HG03342 (cell line): Measurements from ENCODE around the gene SLC10A7.

Experiments
- ATAC-seq: cut with Tn5 transposase; IDR thresholded peaks from one replicate; pipeline ENCODE4 v1.9.1; 2021; ENCODE audit warnings: mild to moderate bottlenecking, moderate library complexity; ENCODE audit not compliant: unreplicated experiment

Gene SLC10A7

DNA sequence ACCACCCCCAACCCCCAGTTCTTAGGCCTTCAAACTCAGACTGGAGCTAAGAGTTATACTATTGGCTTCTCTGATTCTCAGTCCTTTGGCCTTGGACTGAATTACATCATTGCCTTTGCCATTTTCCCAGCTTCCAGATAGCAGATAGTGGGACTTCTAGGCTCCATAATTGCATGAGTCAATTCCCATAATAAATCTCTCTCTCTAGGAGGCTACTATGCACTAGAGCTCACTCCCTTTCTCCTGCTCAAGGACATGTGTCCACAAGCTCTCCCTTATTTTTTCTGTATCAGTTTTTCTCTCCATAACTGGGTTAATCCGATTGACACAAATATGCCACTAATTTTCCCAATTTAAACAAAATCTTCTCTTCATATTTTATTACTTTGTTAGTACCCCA lies 204.0 kb downstream of the SLC10A7 start:
- no peak for ATAC-seq

DNA sequence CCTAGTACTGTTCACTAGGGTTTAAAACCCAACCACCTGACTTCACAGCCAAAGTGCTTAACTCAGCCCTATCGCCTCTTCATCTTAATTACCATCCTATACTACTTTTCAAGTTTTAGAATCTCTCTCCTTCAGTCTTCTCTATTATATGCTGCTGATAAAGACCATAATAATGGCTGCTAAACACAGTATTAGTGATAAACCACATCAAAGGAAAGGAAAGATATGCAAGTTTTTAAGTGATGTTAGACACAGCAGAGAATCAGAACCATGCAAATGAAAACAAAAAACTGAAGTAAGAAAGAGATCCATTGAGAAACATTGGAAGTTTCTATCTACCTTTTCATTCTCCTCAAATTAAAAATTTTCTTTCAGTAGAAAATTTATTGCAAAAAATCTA lies 206.6 kb downstream of the SLC10A7 start:
- no peak for ATAC-seq

DNA sequence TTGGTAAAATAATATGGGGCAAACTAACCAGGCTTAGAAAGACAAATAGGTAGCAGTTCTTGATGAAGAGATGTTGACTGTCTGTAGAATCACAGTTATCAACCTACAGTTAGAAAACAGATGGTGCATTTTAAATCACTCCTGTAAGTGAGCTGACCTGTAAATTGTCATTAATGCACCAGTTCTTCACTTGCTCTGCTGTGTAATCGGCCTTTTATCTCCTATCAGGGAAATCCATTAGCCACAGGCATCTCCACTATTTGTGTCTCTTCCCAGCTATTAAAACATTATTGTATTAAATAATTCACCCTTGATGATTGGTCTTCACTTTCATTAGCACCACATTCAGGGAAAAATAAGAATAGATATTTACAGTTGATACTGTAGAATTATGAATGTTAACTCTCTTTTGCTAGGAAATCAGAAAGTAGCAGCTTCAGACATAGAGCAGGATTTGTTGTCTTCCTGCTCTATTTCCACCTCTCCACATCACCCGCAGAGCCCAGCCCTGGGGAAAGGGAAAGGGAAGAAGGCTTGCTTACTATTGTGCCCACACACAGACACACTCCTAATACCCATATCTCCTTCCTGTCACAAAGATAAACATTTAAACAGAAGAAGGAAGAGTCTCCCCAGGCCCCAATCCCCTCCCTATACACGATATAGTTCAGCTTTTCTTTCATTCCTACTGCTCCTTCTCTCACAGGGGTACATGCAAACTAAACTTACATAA lies 210.3 kb downstream of the SLC10A7 start:
- ATAC-seq, result no peak

DNA sequence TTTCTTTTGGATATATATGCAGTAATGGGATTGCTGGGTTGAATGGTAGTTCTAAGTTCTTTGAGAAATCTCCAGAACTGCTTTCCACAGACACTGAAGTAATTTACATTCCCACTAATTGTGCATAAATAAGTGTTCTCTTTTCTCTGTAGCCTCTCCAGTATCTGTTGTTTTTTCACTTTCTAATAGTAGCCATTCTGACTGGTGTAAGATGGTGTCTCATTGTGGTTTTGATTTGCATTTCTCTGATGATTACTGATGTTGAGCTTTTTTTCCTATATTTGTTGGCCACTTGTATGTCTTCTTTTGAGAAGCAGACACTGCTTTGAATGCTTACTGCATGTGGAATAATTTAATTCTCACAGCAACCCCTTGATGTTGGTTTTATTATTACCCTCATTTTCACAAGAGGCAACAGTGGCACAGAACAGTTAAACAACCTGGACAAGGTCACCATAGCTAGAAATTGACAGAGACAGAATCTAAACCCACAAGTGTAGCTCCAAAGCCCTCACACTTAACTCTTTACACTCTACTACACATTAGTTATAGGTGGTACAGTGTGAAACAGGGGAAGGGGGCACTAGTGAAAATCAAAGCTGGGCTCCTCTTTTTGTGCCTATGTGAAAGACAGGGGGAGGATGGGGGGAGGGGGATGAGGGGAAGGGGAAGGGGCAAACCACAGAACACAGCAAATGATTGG lies 211.3 kb downstream of the SLC10A7 start:
- peak; percentile 88 for ATAC-seq

DNA sequence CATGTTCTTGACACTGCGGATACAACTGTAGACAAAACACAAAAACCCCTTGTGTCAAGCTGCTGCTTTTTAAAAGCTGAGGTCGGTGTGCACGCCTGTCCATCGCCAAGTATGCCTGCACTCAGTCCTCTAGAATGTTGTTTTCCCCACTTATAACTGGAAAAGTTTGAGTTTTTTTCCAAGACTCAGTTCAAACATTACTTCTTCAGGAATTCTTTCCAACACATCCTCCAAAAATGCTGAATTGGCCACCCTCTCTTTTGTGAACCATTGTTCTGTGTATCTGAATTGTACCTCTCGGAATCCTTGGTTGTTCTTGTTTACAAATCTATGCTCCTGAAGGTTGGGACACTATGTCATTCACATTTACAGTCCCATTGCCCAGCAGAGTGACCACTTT lies 212.8 kb downstream of the SLC10A7 start:
- no peak for ATAC-seq

DNA sequence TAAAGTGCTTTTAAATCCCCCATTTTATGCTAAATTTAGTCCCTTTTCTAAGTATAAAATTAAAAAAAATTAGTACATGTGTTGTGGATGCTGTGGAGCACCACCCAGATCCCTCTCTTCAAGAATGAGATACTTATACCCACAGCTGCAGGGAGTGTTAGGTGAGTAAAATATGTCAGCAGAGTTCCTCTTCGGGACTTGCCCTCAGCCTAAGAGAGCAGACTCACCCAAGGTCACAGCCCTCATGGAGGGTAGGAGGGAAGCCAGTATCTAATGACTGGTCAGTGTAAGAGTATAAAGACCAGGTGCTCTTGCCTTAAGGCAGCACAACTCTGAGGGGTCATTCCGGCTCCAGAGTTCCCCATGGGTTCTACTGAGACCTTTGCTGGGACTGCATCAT lies 218.9 kb downstream of the SLC10A7 start:
- ATAC-seq, result no peak

DNA sequence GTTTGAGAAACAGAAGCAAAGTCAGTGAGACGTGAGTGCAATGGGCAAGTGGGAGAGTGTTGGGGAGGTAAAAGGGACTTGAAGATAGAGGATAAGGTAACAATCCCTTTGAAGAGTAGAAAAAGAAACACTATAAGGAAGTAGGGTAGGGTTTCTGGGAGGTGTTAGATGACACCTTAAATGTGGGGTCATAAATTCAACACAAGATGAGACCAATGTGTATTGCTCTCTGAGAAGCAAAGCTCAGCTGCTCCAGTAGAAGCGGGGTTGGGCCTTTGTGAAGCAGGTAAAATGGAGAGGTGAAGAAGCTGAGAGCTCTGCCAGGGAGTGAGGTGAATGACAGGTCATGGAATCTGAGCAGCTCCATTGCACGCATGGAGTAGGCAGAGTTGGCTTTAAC lies 222.1 kb downstream of the SLC10A7 start:
- ATAC-seq, result no peak

DNA sequence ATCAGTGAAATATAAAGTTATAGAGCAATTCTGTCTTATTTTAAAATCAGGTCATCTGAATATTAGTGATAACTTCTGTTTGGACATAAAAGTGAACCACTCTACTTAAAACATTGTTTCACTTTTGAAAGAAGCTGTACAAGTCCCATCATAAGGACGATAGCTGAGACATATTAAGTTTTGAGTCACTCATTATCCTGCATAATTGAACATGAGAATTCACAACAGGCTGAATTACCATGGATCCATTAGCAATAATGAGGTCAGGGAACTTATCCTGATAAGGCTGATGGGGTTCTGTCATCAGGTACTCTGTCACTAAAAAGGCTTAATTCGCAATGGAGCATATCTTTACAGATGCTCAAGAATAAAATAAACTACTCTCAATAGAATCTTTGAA lies 227.0 kb downstream of the SLC10A7 start:
- ATAC-seq, result no peak

DNA sequence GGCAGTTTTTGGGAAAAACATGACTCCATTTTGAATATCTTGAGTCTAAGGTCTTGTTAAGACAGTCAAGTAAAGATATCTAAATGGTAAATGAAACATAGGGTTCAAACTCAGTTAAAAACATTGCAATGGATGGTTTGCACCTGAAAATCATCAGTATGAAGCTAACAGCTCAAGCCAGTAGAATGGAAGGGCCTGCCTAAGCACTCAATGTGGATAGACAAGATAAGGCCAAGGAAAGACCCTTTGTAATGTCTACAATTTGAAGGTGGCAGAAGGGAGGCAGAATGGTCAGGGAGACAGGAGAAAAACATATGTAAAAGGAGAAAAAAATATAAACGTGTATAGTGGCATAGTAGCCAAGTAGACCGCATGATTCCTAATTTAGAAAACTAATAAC lies 229.2 kb downstream of the SLC10A7 start:
- no peak for ATAC-seq

DNA sequence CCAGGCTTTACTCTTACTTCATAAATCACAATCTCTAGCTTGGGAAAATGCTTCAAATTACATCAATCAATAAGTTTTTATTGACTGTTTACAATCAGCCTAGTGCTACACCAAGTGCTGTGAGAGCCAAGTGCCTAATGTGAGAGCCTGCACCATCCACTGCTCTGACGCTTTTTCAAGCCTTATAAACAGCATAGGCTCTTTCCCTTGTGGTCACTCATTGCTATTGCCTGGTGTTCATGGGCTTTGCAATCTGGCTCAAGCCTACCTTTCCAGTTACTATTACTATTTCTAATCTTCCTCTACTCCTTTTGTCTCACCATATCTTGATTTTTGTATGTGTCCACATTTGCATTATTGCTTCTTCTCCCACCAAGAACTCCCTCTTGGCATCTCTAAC lies 230.4 kb downstream of the SLC10A7 start:
- no peak for ATAC-seq

DNA sequence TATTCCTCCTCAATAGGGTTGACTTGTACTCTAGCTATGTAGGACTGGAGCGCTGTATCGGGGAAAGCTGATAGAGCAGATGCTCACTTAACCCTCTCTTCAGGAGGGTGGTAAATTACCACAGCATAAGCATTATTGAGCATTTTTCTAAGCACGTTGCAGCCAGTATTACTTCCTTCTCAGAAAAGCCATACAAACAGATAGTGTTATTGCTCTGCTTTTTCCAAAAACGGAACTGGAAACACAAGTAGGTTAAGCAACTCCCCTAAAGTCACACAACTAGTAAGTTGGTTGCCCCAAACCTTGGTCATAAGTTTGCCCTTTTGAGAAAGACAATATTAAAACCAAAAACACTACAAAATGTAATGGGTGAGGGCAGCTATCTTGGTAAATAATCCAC lies 233.5 kb downstream of the SLC10A7 start:
- ATAC-seq, result no peak

DNA sequence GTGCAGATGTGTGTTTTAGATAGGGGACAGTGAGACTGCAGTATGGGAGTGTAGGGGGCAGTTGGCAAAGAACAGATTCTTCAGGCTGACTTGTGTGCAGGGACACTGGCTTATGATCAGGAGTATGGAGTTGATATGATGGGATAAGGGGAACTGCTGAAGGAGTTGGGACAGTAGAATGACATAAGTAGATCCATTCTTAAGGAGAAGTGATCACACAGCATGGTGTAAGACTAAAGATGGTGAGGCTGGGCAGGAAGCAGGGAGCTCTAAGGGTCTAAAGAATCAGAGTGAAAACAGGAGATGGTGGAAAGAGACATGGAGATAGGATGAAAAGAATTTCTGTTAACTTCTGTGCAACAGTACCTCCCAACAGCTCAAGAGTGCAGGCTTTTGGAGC lies 236.7 kb downstream of the SLC10A7 start:
- no peak for ATAC-seq

DNA sequence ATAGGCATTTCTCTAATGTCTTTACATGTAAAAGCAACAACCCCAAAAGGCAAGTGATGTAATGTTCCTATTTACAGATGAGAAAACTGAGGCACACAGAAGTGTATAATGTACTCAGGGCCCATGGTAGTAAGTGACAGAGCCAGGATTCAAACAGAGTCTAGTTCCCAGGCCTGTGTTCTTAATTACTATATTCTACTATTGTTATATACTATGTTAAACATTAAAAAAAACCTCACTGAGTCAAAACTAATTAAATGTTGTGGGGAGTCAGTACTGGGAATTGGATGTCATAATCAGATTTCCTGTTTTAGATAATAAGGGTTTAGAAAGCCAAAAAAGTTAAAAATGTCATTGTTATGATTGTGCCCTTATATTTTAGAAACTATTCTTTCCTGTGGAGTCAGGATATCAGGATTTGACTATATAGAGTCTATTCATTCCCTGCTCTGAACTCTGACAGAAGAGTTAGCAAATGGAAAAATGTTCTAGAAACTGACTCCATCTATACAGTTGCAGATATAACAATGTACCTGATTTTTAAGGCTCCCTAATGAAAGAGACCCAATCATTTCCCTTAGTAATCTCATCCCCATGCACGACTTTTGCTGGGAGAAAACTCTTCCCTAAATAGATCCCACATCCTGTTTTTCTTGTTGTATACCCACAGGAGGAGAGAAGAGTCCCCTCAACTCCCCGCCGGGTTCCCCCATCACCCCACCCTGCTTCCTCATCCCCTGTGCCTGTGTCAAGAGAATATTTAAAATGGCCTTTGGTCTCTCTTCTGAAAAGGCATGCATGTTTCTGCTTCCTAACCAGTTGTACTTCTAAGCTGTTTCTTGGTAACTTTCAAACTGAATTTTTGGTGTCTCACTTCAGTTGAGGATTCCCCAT lies 237.7 kb downstream of the SLC10A7 start:
- ATAC-seq, result no peak

DNA sequence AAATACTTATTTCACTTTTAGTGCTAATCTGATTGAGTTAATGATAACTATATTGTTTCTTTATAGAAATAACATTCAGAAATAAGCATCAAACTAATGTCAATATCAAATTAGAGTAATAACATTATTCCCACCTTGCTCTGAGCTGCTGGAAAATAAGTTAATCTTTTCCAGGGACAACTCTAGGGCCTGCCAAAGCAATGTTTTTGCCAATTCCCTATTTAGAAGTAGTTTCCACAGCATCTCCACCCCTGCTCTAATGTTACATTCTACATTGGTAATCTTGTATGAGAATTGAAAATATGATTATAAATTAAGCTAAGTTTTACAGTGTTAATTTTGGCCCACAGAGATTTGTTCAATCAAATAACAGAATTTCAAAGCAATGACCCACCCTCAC lies 239.1 kb downstream of the SLC10A7 start:
- no peak for ATAC-seq

DNA sequence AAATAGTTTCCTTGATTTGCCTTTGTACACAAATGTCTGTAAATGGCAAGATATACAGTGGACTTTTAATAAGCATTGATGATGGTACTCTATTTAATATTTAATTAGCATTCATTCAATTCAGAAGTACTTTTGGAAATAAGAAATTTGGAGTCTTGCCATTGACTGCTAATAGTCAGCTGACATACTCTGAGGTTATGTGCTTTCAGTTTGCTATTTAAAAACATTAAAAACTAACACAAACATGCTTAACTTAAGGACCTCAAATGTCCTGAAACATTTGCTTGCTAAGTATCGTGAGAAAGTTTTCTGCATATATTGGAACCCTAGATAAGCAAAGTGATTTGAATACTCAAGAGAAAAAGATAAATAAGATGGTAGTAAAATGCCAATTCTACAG lies 242.8 kb downstream of the SLC10A7 start:
- no peak for ATAC-seq

DNA sequence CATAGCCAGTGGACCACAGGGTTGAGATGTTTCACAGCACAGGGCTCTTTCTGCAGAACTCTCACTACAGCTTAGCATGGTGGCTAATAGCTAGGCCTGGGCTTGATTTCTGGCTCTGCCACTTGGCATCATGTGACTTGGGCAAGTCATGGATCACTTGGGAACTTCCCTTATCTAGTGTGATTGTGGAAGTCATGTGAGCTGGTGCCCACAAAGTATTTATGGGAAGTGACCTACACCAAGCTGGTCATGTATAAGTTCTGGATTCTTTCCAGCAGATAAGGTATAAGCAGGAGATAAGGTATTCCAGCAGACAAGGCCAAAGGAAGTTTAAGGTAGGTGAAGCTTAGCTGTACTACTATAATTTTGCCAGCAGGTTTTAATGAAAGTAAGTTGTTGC lies 246.4 kb downstream of the SLC10A7 start:
- ATAC-seq, result no peak

DNA sequence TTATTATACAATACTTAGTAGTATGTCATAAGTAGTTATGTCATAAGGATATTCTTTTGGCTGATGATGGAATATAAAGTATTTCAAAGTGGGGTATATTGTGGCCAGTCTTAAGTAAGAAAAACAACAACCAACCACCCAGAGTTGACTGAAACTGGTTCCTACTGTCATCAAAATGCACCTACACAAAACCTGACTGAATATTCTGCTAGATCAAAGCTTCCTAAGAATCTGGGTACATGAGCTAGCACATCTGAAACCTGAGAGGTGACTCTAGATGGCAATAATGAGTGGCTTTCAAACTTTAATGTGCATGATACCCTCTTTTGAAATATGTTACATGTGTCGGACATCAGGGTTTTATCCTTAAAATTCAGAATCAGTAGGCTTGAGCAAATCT lies 247.0 kb downstream of the SLC10A7 start:
- no peak for ATAC-seq

DNA sequence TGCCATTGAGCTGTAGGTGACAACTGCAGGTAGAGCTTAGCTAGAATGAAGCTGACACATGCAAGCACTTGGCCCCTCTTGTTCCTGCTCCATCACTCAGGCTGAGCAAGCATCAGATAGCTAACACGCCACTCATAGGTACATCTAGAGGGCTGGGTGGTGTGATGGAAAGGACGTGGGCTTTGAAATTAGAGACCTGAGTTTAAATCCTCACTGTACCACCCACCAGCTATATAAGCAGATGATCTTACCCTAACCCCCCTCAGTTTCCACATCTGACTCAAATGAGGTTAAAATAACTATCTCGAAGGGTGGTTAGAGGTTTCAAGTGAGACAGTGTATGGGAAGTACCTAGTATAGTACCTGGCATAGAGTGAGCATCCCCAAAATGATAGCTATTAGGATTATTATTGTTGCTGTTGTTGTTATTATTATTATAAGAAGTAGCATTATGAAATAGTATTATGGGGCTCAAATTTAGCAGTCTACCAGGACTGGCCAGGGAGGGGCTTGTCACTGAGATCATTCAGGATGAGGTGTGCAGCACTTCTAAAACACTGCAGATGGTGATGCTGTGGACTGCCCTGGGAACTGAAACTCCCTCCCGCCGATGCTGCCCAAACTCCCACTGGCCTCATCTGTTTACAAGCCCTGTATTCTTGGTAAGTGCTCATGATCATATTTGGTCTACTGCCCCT lies 248.4 kb downstream of the SLC10A7 start:
- peak; percentile 65 for ATAC-seq

DNA sequence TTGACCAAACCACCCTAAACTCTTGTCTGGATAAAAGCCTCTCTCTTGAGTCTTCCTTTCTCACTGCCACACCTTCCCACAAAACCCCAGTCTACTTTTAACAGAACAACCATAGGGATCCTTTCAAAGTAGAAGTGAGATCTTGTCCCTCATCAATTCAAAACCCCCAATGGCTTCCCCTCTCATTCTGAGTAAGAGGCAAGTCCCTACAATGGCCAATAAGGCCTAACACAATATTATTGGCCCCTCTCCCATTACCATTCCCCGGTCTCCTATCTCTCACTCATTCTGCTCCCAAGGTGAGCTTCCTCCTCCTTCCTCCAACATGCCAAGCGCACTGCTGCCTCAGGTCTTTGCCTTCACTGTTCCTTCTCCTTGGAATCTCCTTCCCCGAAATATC lies 250.3 kb downstream of the SLC10A7 start:
- ATAC-seq, result peak; percentile 28

DNA sequence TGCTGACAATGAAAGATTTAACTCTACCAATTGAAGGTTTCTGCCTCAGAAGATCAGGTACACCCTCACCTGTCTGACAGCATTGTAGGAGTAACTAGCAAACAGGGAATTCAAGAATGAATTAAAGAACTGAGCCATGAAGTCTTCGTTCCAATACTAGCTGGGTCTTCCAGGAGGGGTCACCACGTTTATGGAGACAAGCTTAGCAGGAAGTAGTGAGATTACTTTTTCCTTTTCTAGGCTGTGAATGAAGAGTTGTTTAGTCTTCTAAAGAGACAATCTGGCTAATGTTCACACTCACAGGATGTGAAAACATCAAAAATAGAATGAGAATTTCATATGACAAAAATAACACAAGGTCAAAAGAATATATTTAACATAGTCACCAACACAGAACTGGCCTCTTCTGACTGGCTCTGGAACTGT lies 252.5 kb downstream of the SLC10A7 start:
- peak; percentile 45 for ATAC-seq

DNA sequence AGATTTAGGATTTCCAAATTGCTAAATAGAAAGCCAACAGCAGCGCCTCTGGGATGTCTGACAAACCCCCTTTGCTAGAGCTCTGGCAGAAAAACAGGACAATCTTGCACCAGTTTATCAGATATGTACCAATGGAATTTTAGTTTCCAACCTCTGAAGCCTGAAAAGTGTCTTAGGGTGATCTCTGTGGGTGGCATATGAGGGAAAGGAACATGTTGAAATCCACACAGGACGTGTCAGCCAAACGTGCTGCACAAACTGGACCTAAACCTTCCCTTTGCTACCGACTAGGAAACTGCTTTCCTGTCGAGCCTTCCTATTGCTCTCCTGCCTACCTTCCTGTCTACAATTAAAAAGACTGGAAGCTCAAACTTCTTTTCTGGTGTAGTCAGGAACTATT lies 253.9 kb downstream of the SLC10A7 start:
- no peak for ATAC-seq
